Smooth muscle cell of the umbilical artery (primary cell): ENCODE data around the gene MUCL1. TPM values are rescaled to one million over a fixed set of nuclear protein-coding genes. Genes with fewer than 3 reads are reported as not detected.

Experiments
- total RNA-seq: library from RNA; depleted of rRNA; stranded (reverse); fragments of >200 nt; gene quantifications from 2 replicates; pipeline ENCODE4 v1.2.3, GENCODE V29; 2014

The MUCL1 gene
- total RNA-seq = not detected in 2 replicates

GRCh38 chr12:54853933-54854538, at the start of gene MUCL1:
MUCL1 (plus strand) TSS chr12:54854516; CDS start chr12:54854583, 67 bp downstream.

Other genes with a start within 250 kb of the MUCL1 start
- not detected in 2 replicates for gene LACRT, start 219.6 kb upstream of the MUCL1 start, total RNA-seq
- gene DCD, start 206.2 kb upstream of the MUCL1 start, total RNA-seq = not detected in 2 replicates
- gene TESPA1, start 130.2 kb downstream of the MUCL1 start, total RNA-seq = not detected in 2 replicates
- gene NEUROD4, start 165.5 kb downstream of the MUCL1 start, total RNA-seq = not detected in 2 replicates